GM12878 (cell line): Measurements from ENCODE around the gene HRH3. TPM values are rescaled to one million over a fixed set of nuclear protein-coding genes. Genes with fewer than 3 reads are reported as not detected.

Source experiments
- ATAC-seq: fragments of 200-7000 bp; cut with Tn5 transposase; 3 replicates; pipeline ENCODE4 v1.9.1; 2020; ENCODE audit warnings: mild to moderate bottlenecking, moderate library complexity
- BruUV-seq: library from RNA; stranded (reverse); fragments of 400-500 nt; replicated peaks from 2 replicates; lab custom pipeline; 2021; lab: Mats Ljungman, UMichigan
- CTCF ChIA-PET: fragments of 300-600 bp; sonication (Branson Sonifier 250); formaldehyde crosslinking; extraction: SDS; loops from one replicate; lab custom pipeline; 2021; ENCODE audit warnings: inconsistent platforms; lab: Yijun Ruan, JAX
- POLR2A ChIA-PET: fragments of 350-600 bp; formaldehyde crosslinking; extraction: SDS; loops from one replicate; lab custom pipeline; 2021; ENCODE audit warnings: inconsistent platforms; lab: Charles Lee
- RAD21 ChIA-PET: fragments of 300-600 bp; sonication (Branson Sonifier 250); formaldehyde crosslinking; loops from one replicate; lab custom pipeline; 2023; ENCODE audit warnings: antibody characterized with exemption; ENCODE audit not compliant: unreplicated experiment; lab: Charles Lee
- SMC1A ChIA-PET: fragments of 300-600 bp; sonication (Branson Sonifier 250); formaldehyde crosslinking; loops from one replicate; lab custom pipeline; 2023; ENCODE audit not compliant: unreplicated experiment, uncharacterized antibody; lab: Charles Lee
- DNase-seq: peaks from one replicate; pipeline ENCODE4 v3.0.0-alpha.2; 2011; ENCODE audit warnings: low read depth, low spot score
- FAIRE-seq: peaks from 3 replicates; lab custom pipeline; 2011; peaks lifted over from hg19 to GRCh38; lab: Jason Lieb, UNC
- H2AFZ ChIP-seq: 2 replicates; pipeline ENCODE4 v1.6.0; 2011; ENCODE audit warnings: low read depth, low read length, control low read depth; ENCODE audit not compliant: control insufficient read depth
- H3K27ac ChIP-seq: 2 replicates; pipeline ENCODE4 v1.5.1; 2011; ENCODE audit warnings: control low read depth; ENCODE audit not compliant: control insufficient read depth, insufficient read depth
- H3K27me3 ChIP-seq, 2 experiments: replicated peaks in 1 of 2; 2 replicates each; pipeline versions ENCODE4 v1.6.0 to v1.6.1; 2011; ENCODE audit warnings: low read length in 1 of 2; ENCODE audit not compliant: control insufficient read depth in 2 of 2, insufficient read depth in 2 of 2
- H3K36me3 ChIP-seq, 2 experiments: 2 replicates each; pipeline ENCODE4 v1.5.1; 2011; ENCODE audit warnings: low read length in 1 of 2; ENCODE audit not compliant: control insufficient read depth in 2 of 2, insufficient read depth in 2 of 2
- H3K4me1 ChIP-seq: 2 replicates; pipeline ENCODE4 v1.6.1; 2011; ENCODE audit warnings: mild to moderate bottlenecking, low read length, moderate library complexity, mixed read lengths; ENCODE audit not compliant: control insufficient read depth, insufficient read depth
- H3K4me2 ChIP-seq: 2 replicates; pipeline ENCODE4 v1.6.0; 2011; ENCODE audit warnings: control low read depth; ENCODE audit not compliant: control insufficient read depth, insufficient read depth
- H3K4me3 ChIP-seq: fragments of 200-600 bp; sonication (generic); 2 replicates; pipeline ENCODE4 v1.5.1; 2016
- H3K79me2 ChIP-seq: 2 replicates; pipeline ENCODE4 v1.6.0; 2011; ENCODE audit warnings: low read length; ENCODE audit not compliant: control insufficient read depth, insufficient read depth
- H3K9ac ChIP-seq: 2 replicates; pipeline ENCODE4 v1.8.0; 2011; ENCODE audit warnings: low read length, control low read depth, mixed read lengths; ENCODE audit not compliant: control insufficient read depth, insufficient read depth
- H3K9me3 ChIP-seq: replicated peaks from 3 replicates; pipeline ENCODE4 v1.5.1; 2011; ENCODE audit warnings: mild to moderate bottlenecking, low read length; ENCODE audit not compliant: control insufficient read depth, insufficient read depth
- H4K20me1 ChIP-seq: 2 replicates; pipeline ENCODE4 v1.6.0; 2011; ENCODE audit not compliant: control insufficient read depth, insufficient read depth
- CHD1 ChIP-seq: IDR thresholded peaks from 2 replicates; pipeline ENCODE4 v1.6.1; 2012; ENCODE audit warnings: low read depth, low read length, improper control_type of control experiment
- EGR1 ChIP-seq, 2 experiments: IDR thresholded peaks; 1 replicate in 1 of 2; 2 replicates in 1 of 2; pipeline ENCODE4 v1.6.1; 2011 to 2012; ENCODE audit warnings: low read depth in 2 of 2, low read length in 2 of 2, borderline replicate concordance in 1 of 2, mild to moderate bottlenecking in 1 of 2, moderate library complexity in 1 of 2
- FOXM1 ChIP-seq: IDR thresholded peaks from 2 replicates; pipeline ENCODE4 v1.6.1; 2012; ENCODE audit warnings: low read depth, mild to moderate bottlenecking, inconsistent platforms, low read length, moderate library complexity
- MAX ChIP-seq: IDR thresholded peaks from 2 replicates; pipeline ENCODE4 v1.6.1; 2012; ENCODE audit warnings: low read depth, low read length, improper control_type of control experiment
- MXI1 ChIP-seq: fragments of 150-350 bp; IDR thresholded peaks from 2 replicates; pipeline ENCODE4 v1.6.1; 2011; ENCODE audit warnings: low read depth, mild to moderate bottlenecking, inconsistent platforms, low read length, improper control_type of control experiment
- POLR2A ChIP-seq: IDR thresholded peaks from 2 replicates; pipeline ENCODE4 v1.6.1; 2011; ENCODE audit warnings: low read depth, mild to moderate bottlenecking, low read length
- SMC3 ChIP-seq: IDR thresholded peaks from 2 replicates; pipeline ENCODE4 v1.6.1; 2011; ENCODE audit warnings: low read length, improper control_type of control experiment, borderline replicate concordance
- SRF ChIP-seq, 2 experiments: IDR thresholded peaks; 2 replicates each; pipeline ENCODE4 v1.6.1; 2011; ENCODE audit warnings: low read depth in 2 of 2, low read length in 2 of 2, mild to moderate bottlenecking in 1 of 2, moderate library complexity in 1 of 2
- STAT3 ChIP-seq: IDR thresholded peaks from 2 replicates; pipeline ENCODE4 v1.6.1; 2011; ENCODE audit warnings: low read depth, low read length, improper control_type of control experiment
- TBL1XR1 ChIP-seq: IDR thresholded peaks from 2 replicates; pipeline ENCODE4 v1.6.1; 2012; ENCODE audit warnings: low read depth, low read length, improper control_type of control experiment
- YBX1 ChIP-seq: fragments of 450-650 bp; IDR thresholded peaks from 2 replicates; pipeline ENCODE4 v1.6.1; 2016; ENCODE audit warnings: antibody characterized with exemption
- ZNF217 ChIP-seq: fragments of 450-650 bp; IDR thresholded peaks from 2 replicates; pipeline ENCODE4 v1.6.1; 2017; ENCODE audit warnings: antibody characterized with exemption, mild to moderate bottlenecking
- ZNF24 ChIP-seq: fragments of 450-650 bp; IDR thresholded peaks from 2 replicates; pipeline ENCODE4 v1.6.1; 2017; ENCODE audit warnings: antibody characterized with exemption, mild to moderate bottlenecking
- WGBS: methylation state at CpG from one replicate; pipeline ENCODE4 v1.1.6; 2016; ENCODE audit warnings: low lambda C conversion rate; ENCODE audit not compliant: insufficient replicate concordance, insufficient coverage; ENCODE audit errors: missing lambda C conversion rate; 5-methylcytosine and 5-hydroxymethylcytosine counted together
- in situ Hi-C: fragments of 300-500 bp; cut with MboI; formaldehyde crosslinking; loops from 9 replicates; pipeline ENCODE4 v1.14.3; 2018; ENCODE audit warnings: mixed read lengths
- intact Hi-C: fragments of 100-400 bp; cut with micrococcal nuclease; formaldehyde crosslinking; loops from one replicate; pipeline ENCODE4 v1.14.2; 2022; ENCODE audit not compliant: unreplicated experiment
- polyA plus RNA-seq, 11 experiments: library from polyadenylated mRNA; depleted of rRNA in 4 of 11; unstranded in 6 of 11; stranded (reverse) in 5 of 11; fragments of >200 nt; fragmentation: Nextera tagmentation in 4 of 11; fragmentation: Illumina TruSeq in 1 of 11; extraction: Ambion mirVana in 4 of 11; extraction: Trizol in 1 of 11; gene quantifications; 1 replicate in 1 of 11; 2 replicates in 10 of 11; pipeline versions ENCODE4 v1.2.1 to v1.2.3, GENCODE V29; 2011 to 2016; ENCODE audit warnings: inconsistent platforms in 2 of 11, missing spikeins in 2 of 11, low read depth in 1 of 11
- total RNA-seq, 4 experiments: library from RNA; depleted of rRNA in 3 of 4; stranded (reverse); fragments of >200 nt in 3 of 4; fragmentation: Illumina TruSeq in 1 of 4; extraction: Trizol in 1 of 4; gene quantifications; 2 replicates each; pipeline versions ENCODE4 v1.2.1 to v1.2.3, GENCODE V29; 2013 to 2021
- TF ChIP-seq, protein P1 (sequence below): IDR thresholded peaks from 2 replicates; pipeline ENCODE4 v1.6.1; 2011; ENCODE audit warnings: low read depth, low read length, improper control_type of control experiment, borderline replicate concordance
- TF ChIP-seq, protein P2 (sequence below): fragments of 450-650 bp; IDR thresholded peaks from 2 replicates; pipeline ENCODE4 v1.6.1; 2017; ENCODE audit warnings: mild to moderate bottlenecking, low read depth, inconsistent platforms; ENCODE audit not compliant: poor library complexity, severe bottlenecking

The HRH3 gene
- total and polyA plus RNA-seq, 10 of the 15 experiments (the other 5 are each of a cell fraction or from before 2014, with no cell fraction given), result not detected

GRCh38 chr20:62237801-62238568, 17.9 kb upstream of the HRH3 start, which contains the start of gene OSBPL2 (continued):
- TF ChIP-seq, protein P1, sequence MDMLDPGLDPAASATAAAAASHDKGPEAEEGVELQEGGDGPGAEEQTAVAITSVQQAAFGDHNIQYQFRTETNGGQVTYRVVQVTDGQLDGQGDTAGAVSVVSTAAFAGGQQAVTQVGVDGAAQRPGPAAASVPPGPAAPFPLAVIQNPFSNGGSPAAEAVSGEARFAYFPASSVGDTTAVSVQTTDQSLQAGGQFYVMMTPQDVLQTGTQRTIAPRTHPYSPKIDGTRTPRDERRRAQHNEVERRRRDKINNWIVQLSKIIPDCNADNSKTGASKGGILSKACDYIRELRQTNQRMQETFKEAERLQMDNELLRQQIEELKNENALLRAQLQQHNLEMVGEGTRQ, result peak; percentile 68
- no peak for TF ChIP-seq YBX1
- TF ChIP-seq MXI1, result peak; percentile 71
- TF ChIP-seq CHD1, result no peak
- TF ChIP-seq, protein P2, sequence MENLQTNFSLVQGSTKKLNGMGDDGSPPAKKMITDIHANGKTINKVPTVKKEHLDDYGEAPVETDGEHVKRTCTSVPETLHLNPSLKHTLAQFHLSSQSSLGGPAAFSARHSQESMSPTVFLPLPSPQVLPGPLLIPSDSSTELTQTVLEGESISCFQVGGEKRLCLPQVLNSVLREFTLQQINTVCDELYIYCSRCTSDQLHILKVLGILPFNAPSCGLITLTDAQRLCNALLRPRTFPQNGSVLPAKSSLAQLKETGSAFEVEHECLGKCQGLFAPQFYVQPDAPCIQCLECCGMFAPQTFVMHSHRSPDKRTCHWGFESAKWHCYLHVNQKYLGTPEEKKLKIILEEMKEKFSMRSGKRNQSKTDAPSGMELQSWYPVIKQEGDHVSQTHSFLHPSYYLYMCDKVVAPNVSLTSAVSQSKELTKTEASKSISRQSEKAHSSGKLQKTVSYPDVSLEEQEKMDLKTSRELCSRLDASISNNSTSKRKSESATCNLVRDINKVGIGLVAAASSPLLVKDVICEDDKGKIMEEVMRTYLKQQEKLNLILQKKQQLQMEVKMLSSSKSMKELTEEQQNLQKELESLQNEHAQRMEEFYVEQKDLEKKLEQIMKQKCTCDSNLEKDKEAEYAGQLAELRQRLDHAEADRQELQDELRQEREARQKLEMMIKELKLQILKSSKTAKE, result no peak
- TF ChIP-seq SMC3, result no peak
- no peak for TF ChIP-seq ZNF217

GRCh38 chr20:62237514-62237800, 17.4 kb upstream of the HRH3 start:
- WGBS, result 83% methylated on average over 1 of the region's 1 CpG
- no peak for TF ChIP-seq SRF (IDR thresholded peaks at IDR 0.05; ENCODE audit: low read depth in 2 of 2, low read length in 2 of 2)
- no peak for TF ChIP-seq SMC3
- TF ChIP-seq ZNF24, result no peak
- TF ChIP-seq EGR1 (IDR thresholded peaks at IDR 0.05; ENCODE audit: borderline replicate concordance in 1 of 2, low read depth in 2 of 2, low read length in 2 of 2), result no peak
- TF ChIP-seq TBL1XR1, result no peak
- no peak for TF ChIP-seq FOXM1
- no peak for TF ChIP-seq POLR2A
- no peak for TF ChIP-seq MAX
- TF ChIP-seq STAT3, result no peak
- intact Hi-C loops (no loop called here), in situ Hi-C loops (no loop called here)
- Histone ChIP-seq H3K9me3 (no peaks in the 10 kb centered on the region; the same call in 2 of the 3 replicates), H3K4me1 (peaks cover 12% of the 10 kb centered on the region), H2AFZ (peak overlapping the region; percentile 88), H3K27me3 (no peaks in the 10 kb centered on the region), H3K79me2 (peaks cover 18% of the 10 kb centered on the region), H3K4me2 (peak overlapping the region; percentile 93), H4K20me1 (no peaks in the 10 kb centered on the region; the same call in 1 of the 2 replicates), H3K27ac (no peak overlapping the region), H3K4me3 (peak overlapping the region; percentile 32; the same call in 1 of the 2 replicates), H3K9ac (peak overlapping the region; percentile 42), H3K36me3 (no peaks in the 10 kb centered on the region)
- RAD21 ChIA-PET, result no interaction called here
- SMC1A ChIA-PET, result no interaction called here
- peak; percentile 61 for FAIRE-seq
- DNase-seq, result no peak
- no TSS peak for BruUV-seq
- CTCF ChIA-PET, result interaction anchor here (0.5 to 0.6 kb wide), 2 partner anchors 40 to 135 kb away, joined by 3 to 4 read pairs; no protein-coding TSS in a partner anchor
- POLR2A ChIA-PET, result no interaction called here
- ATAC-seq, result no peak
